HG02852 (cell line): ENCODE results near the gene ZNF277.
A peak's percentile ranks its signal among the peaks of the same experiment; 100 is the strongest.

Experiments
- ATAC-seq: cut with Tn5 transposase; IDR thresholded peaks from one replicate; pipeline ENCODE4 v1.9.1; 2021; ENCODE audit warnings: mild to moderate bottlenecking, moderate library complexity; ENCODE audit not compliant: unreplicated experiment

The ZNF277 gene

GRCh38 chr7:112184455-112184854 is 22.0 kb upstream of the ZNF277 start:
- ATAC-seq = no peak

- ATAC-seq = no peak
These were observed 21.3 kb upstream of the ZNF277 start for GRCh38 chr7:112185005-112185834.

GRCh38 chr7:112186300-112186699 is 20.2 kb upstream of the ZNF277 start:
- ATAC-seq = no peak

GRCh38 chr7:112188257-112188656 is 18.2 kb upstream of the ZNF277 start:
- no peak for ATAC-seq

- ATAC-seq = no peak
These were observed 16.8 kb upstream of the ZNF277 start for GRCh38 chr7:112189691-112190090.

GRCh38 chr7:112190120-112190519 is 16.4 kb upstream of the ZNF277 start:
- ATAC-seq = no peak

GRCh38 chr7:112192236-112193154 is 14.0 kb upstream of the ZNF277 start:
- no peak for ATAC-seq

- ATAC-seq = no peak
These were observed 12.5 kb upstream of the ZNF277 start for GRCh38 chr7:112193915-112194502.

- ATAC-seq = no peak
These were observed 10.8 kb upstream of the ZNF277 start for GRCh38 chr7:112195717-112196116.

- ATAC-seq = no peak
These were observed 9.2 kb upstream of the ZNF277 start for GRCh38 chr7:112197322-112197721.

- ATAC-seq = no peak
These were observed 7.3 kb upstream of the ZNF277 start for GRCh38 chr7:112199035-112199655.

GRCh38 chr7:112199672-112200071 is 6.8 kb upstream of the ZNF277 start:
- no peak for ATAC-seq

- no peak for ATAC-seq
These were observed 5.1 kb upstream of the ZNF277 start for GRCh38 chr7:112201411-112201810.

- ATAC-seq = no peak
These were observed 4.7 kb upstream of the ZNF277 start for GRCh38 chr7:112201839-112202238.

GRCh38 chr7:112202816-112203215 is 3.7 kb upstream of the ZNF277 start:
- no peak for ATAC-seq

- no peak for ATAC-seq
These were observed 3.1 kb upstream of the ZNF277 start for GRCh38 chr7:112203365-112203739.

GRCh38 chr7:112204499-112205342 is 1.8 kb upstream of the ZNF277 start:
- no peak for ATAC-seq

GRCh38 chr7:112205343-112206237 is 905 bp upstream of the ZNF277 start:
- ATAC-seq = peak; percentile 9

- ATAC-seq = no peak
These were observed 597 bp downstream of the ZNF277 start for GRCh38 chr7:112206991-112207592.
